K562 (cell line): ENCODE measurements around the gene BRMS1. TPM values are rescaled to one million over a fixed set of nuclear protein-coding genes. Genes with fewer than 3 reads are reported as not detected.
A peak's percentile ranks its signal among the peaks of the same experiment; 100 is the strongest.

Source experiments
- ATAC-seq: fragments of 200-7000 bp; cut with Tn5 transposase; 3 replicates; pipeline ENCODE4 v1.9.1; 2020; ENCODE audit warnings: moderate library complexity
- BruUV-seq: library from RNA; stranded (reverse); fragments of 400-500 nt; replicated peaks from 2 replicates; lab custom pipeline; 2021; lab: Mats Ljungman, UMichigan
- CTCF ChIA-PET: fragments of 300-600 bp; formaldehyde crosslinking; extraction: SDS; loops from one replicate; lab custom pipeline; 2021; ENCODE audit warnings: low intra/inter-chr PET ratio; lab: Yijun Ruan, JAX
- POLR2A ChIA-PET: fragments of 300-600, 350-650 bp; sonication (Branson Sonifier 250); formaldehyde crosslinking; extraction: SDS; loops from one replicate; lab custom pipeline; 2021; ENCODE audit warnings: antibody characterized with exemption, inconsistent platforms; lab: Yijun Ruan, JAX
- DNase-seq, 4 experiments: peaks; one replicate each; pipeline versions ENCODE4 v3.0.0 to v3.0.0-alpha.2; 2011 to 2018; ENCODE audit warnings: low spot score in 3 of 4, mixed read lengths in 3 of 4; ENCODE audit errors: extremely low read depth in 1 of 4
- FAIRE-seq: peaks from 2 replicates; lab custom pipeline; 2011; peaks lifted over from hg19 to GRCh38; lab: Jason Lieb, UNC
- H2AFZ ChIP-seq: 2 replicates; pipeline ENCODE4 v1.6.0; 2011; ENCODE audit warnings: low read depth, low read length, control low read depth, inconsistent platforms
- H3K27ac ChIP-seq: fragments of 200-600 bp; 3 replicates; pipeline ENCODE4 v1.8.0; 2011; ENCODE audit warnings: low read depth, mild to moderate bottlenecking, control low read depth, inconsistent platforms, low read length, moderate library complexity, mixed read lengths; ENCODE audit errors: extremely low read depth
- H3K27me3 ChIP-seq, 2 experiments: fragments of 300-600 bp in 1 of 2; 2 replicates in 1 of 2; 3 replicates in 1 of 2; pipeline versions ENCODE4 v1.6.0 to v1.8.0; 2011; ENCODE audit warnings: inconsistent platforms in 2 of 2, low read length in 2 of 2, mild to moderate bottlenecking in 1 of 2, mixed read lengths in 1 of 2, moderate library complexity in 1 of 2; ENCODE audit not compliant: control insufficient read depth in 2 of 2, insufficient read depth in 2 of 2
- H3K36me3 ChIP-seq: fragments of 300-600 bp; 3 replicates; pipeline ENCODE4 v1.8.0; 2011; ENCODE audit warnings: mild to moderate bottlenecking, low read length, inconsistent platforms; ENCODE audit not compliant: control insufficient read depth, insufficient read depth
- H3K4me1 ChIP-seq, 2 experiments: fragments of 200-600 bp in 1 of 2; replicated peaks in 1 of 2; 2 replicates in 1 of 2; 3 replicates in 1 of 2; pipeline versions ENCODE4 v1.5.1 to v1.8.0; 2011; ENCODE audit warnings: inconsistent platforms in 2 of 2, low read length in 2 of 2, mild to moderate bottlenecking in 1 of 2, mixed read lengths in 1 of 2, moderate library complexity in 1 of 2; ENCODE audit not compliant: control insufficient read depth in 2 of 2, insufficient read depth in 2 of 2
- H3K4me2 ChIP-seq: 2 replicates; pipeline ENCODE4 v1.6.1; 2011; ENCODE audit warnings: low read length, control low read depth, inconsistent platforms, mixed read lengths; ENCODE audit not compliant: insufficient read depth
- H3K4me3 ChIP-seq: fragments of 200-600 bp; sonication (generic), shearing (Covaris generic); 2 replicates; pipeline ENCODE4 v1.5.1; 2016; ENCODE audit warnings: control low read depth, inconsistent platforms
- H3K79me2 ChIP-seq: fragments of 200-600 bp; 3 replicates; pipeline ENCODE4 v1.8.0; 2011; ENCODE audit warnings: low read length, inconsistent platforms; ENCODE audit not compliant: control insufficient read depth, insufficient read depth
- H3K9ac ChIP-seq, 2 experiments: 2 replicates each; pipeline versions ENCODE4 v1.6.0 to v1.6.1; 2011; ENCODE audit warnings: low read depth in 2 of 2, low read length in 2 of 2, control low read depth in 1 of 2, inconsistent platforms in 1 of 2, mild to moderate bottlenecking in 1 of 2, mixed read lengths in 1 of 2; ENCODE audit not compliant: insufficient read depth in 1 of 2
- H3K9me1 ChIP-seq: one replicate; pipeline ENCODE4 v1.6.0; 2011; ENCODE audit warnings: inconsistent platforms, mild to moderate bottlenecking, low read length, moderate library complexity; ENCODE audit not compliant: control insufficient read depth, insufficient read depth
- H3K9me3 ChIP-seq: replicated peaks from 2 replicates; pipeline ENCODE4 v1.5.1; 2011; ENCODE audit warnings: low read depth, low read length, inconsistent platforms; ENCODE audit not compliant: control insufficient read depth, insufficient read depth
- H4K20me1 ChIP-seq: replicated peaks from 2 replicates; pipeline ENCODE4 v1.6.1; 2011; ENCODE audit warnings: low read length, inconsistent platforms, mixed read lengths; ENCODE audit not compliant: control insufficient read depth, insufficient read depth
- BHLHE40 ChIP-seq: IDR thresholded peaks from 2 replicates; pipeline ENCODE4 v1.6.1; 2011; ENCODE audit warnings: low read length, improper control_type of control experiment
- FOXK2 ChIP-seq, 2 experiments: fragments of 450-650 bp; IDR thresholded peaks in 1 of 2; conservative IDR thresholded peaks in 1 of 2; 2 replicates each; pipeline ENCODE4 v1.6.1; 2016; ENCODE audit warnings: low read depth in 2 of 2, mild to moderate bottlenecking in 1 of 2
- MAX ChIP-seq: sonication (generic); formaldehyde crosslinking; IDR thresholded peaks from 2 replicates; pipeline ENCODE4 v1.9.0; 2022; ENCODE audit warnings: mild to moderate bottlenecking, missing genetic modification reagents
- ZNF609 ChIP-seq: sonication (generic); formaldehyde crosslinking; IDR thresholded peaks from 2 replicates; pipeline ENCODE4 v1.8.1; 2023; ENCODE audit warnings: missing genetic modification reagents, mild to moderate bottlenecking, borderline replicate concordance
- WGBS: fragments of 100-300 bp; shearing (Covaris generic); methylation state at CpG from one replicate; pipeline ENCODE4 v1.1.6; 2016; ENCODE audit warnings: low coverage, mixed read lengths; ENCODE audit not compliant: insufficient coverage; ENCODE audit errors: missing lambda C conversion rate; 5-methylcytosine and 5-hydroxymethylcytosine counted together
- in situ Hi-C: fragments of 300-500 bp; cut with MboI; formaldehyde crosslinking; loops from 4 replicates; pipeline ENCODE4 v1.15.0; 2018; ENCODE audit warnings: inconsistent platforms, mixed read lengths
- intact Hi-C: fragments of 100-400 bp; cut with micrococcal nuclease; formaldehyde crosslinking; loops from 2 replicates; pipeline ENCODE4 v1.14.2; 2022
- polyA plus RNA-seq, 8 experiments: library from polyadenylated mRNA; depleted of rRNA in 4 of 8; stranded (reverse) in 5 of 8; unstranded in 3 of 8; fragments of >200 nt; fragmentation: Nextera tagmentation in 2 of 8; fragmentation: Illumina TruSeq in 1 of 8; extraction: Ambion mirVana in 2 of 8; extraction: Trizol in 1 of 8; gene quantifications; 2 replicates each; pipeline versions ENCODE4 v1.2.1 to v1.2.3, GENCODE V29; 2011 to 2014; ENCODE audit warnings: inconsistent platforms in 1 of 8, missing spikeins in 1 of 8
- total RNA-seq, 7 experiments: library from RNA; depleted of rRNA in 6 of 7; stranded (reverse); fragments of >200 nt in 6 of 7; fragmentation: Illumina TruSeq in 2 of 7; extraction: Trizol in 2 of 7; gene quantifications; 2 replicates each; pipeline versions ENCODE4 v1.2.1 to v1.2.3, GENCODE V29; 2011 to 2021; ENCODE audit warnings: low replicate concordance in 1 of 7

BRMS1 gene
- total and polyA plus RNA-seq, 9 of the 15 experiments (the other 6 are each of a cell fraction or from before 2014, with no cell fraction given), result 2.2 to 78.8 (median 33.4) TPM

- Histone ChIP-seq H3K36me3 (peaks cover under 1% of the 10 kb centered on the region; the same call in 1 of the 3 replicates), H3K27ac (no peak overlapping the region), H3K9ac (no peak overlapping the region), H3K79me2 (peaks cover 11% of the 10 kb centered on the region), H2AFZ (no peak overlapping the region), H3K9me1 (no peaks in the 10 kb centered on the region), H3K4me3 (no peak overlapping the region), H4K20me1 (0 out of 2 replicates have a peak, but pooled peaks cover 5% of the 10 kb centered on the region), H3K27me3 (peaks cover 0 to 8% of the 10 kb centered on the region in 2 experiments; a peak in 2 of 5 replicates), H3K9me3 (no peaks in the 10 kb centered on the region), H3K4me1 (peaks cover 14 to 54% of the 10 kb centered on the region in 2 experiments), H3K4me2 (no peak overlapping the region)
- no TSS peak for BruUV-seq
- intact Hi-C loops, result no loop called here
- POLR2A ChIA-PET, result no interaction called here
- CTCF ChIA-PET, result no interaction called here
- in situ Hi-C loops, result no loop called here
- no peak for FAIRE-seq
- DNase-seq, result no peak
- TF ChIP-seq BHLHE40 (peak; percentile 53; the same call in 1 of the 2 replicates), ZNF609 (CRISPR knock-in tag) (no peak), MAX (CRISPR knock-in tag) (peak; percentile 15; the same call in 1 of the 2 replicates), FOXK2 (conservative IDR thresholded peaks at IDR 0.05 in 1 of 2, IDR thresholded peaks at IDR 0.05 in 1 of 2; ENCODE audit: low read depth in 2 of 2) (no peak)
- ATAC-seq, result no peak
- WGBS, result 18% methylated on average over 13 of the region's 17 CpGs
Measured at GRCh38 chr11:66292543-66293332, 52.2 kb downstream of the BRMS1 start.
